Measurements from ENCODE around the gene CARS1.

The CARS1 gene

DNA sequence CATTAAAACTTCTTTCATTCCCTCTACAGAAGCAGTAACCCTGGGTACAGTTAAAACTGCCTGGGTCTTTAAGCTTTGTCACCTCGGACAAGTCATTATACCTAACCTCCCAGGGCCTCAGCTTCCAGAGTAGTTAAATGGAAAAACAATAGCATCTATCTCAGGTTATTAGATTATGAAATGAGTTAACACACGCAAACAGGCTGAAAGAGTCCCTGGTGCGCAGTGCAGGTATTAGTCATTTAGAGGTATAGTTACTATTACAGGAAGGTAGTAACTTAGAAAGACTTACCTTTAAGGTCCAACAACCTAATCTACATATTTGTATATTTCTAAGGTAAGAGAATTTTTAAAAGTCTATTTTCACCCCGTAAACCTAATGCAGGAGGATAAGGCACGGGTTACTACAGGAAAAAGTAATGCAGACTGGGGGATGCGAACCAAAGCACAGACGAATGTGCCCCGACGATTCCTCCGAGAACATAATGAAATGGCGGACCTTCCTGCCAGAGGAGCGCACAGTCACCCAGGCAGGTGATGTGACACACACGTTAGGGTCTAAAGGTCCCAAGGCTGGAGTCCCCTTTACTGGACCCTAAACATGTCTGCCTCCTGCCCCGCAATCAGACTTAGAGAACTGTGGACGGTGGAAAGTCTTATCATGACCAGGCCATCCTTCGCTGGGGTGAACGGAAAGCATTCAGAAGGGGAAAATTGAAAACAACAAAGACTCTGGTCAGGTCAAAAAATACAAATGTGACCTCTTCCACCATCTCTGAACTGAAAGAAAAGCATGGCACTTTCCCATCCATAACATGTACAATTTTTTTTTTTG is 66.4 kb downstream of the CARS1 start:
- DNase-seq, result no peak

DNA sequence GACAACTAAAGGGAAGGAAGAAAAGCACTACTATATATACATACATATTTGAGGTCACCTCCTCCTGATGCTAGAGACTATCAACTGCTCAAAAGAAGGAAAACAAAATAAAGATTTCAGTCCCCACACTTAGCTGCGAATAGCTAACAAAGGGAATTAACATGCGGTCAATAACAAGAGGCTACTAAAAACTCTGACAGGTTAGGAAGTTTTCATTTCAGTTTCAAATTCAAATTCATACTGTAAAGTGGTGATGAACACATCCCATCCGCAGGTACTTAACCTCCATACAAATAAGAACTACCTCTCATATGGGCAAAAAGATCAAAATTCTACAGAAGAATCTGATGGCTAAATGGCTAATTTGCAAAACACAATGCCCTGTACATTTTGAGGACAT is 67.7 kb downstream of the CARS1 start:
- no peak for DNase-seq

DNA sequence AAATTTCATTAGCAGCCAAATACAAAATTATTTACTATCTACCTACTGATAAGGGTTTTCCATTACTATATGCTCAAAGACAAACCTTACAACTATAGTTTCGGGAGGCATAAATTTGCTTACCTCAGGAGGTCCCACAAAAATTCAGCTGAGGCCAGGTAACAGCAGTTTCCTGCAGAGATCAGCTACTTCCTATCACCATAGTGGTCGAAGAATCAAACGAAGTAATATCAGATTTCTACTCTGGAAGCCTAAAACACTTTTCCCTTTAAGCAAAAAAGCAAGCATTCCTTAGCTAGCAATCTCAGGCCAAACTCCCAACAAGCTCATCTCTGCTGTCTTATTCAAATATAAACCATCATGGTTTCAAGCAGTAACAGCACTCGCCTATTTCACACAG is 68.2 kb downstream of the CARS1 start:
- DNase-seq, result no peak

DNA sequence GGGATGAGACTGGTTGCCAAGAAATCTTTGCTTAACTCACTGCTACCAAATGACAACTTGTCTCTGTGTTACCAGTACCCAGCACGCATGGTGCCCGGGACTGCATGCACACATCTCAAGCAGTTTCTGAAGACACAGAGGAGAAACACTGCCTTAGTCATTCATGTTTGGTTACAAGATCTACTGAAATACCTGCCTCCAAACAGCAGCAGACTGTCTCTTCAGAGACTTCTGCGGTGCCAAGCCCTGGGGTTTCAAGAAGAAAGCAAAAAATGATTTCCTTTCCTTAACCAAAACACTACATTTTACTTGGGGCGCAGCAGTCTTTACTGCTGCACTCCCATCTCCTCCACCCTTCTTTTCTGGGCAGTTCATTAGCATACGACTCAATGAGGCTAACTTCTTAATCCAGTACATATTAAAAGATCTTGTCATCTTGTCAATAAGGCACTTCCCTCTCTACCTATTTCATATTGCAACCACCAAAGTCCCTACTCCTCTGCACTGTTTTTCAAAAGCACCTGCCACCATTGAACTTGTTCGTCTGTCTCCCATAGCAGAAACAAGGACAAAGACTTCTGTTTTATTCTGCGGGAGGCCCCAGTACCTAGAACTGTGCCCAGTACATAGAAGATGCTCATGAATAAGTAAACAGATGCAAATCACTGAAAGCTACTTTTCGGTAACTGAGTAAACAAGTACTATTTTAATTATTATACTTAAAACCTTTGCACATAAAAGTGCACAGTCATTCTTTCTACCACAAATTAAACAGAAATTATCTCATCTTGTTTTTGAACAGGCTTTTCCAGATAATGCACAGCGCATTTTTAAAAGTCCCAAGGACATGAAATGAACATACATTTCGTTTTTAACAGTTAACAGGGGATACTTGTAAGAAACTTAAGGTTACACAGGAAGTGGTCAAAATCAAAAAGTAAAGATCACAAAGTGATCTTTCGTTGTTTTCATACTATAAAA is 69.1 kb downstream of the CARS1 start:
- DNase-seq, result no peak

DNA sequence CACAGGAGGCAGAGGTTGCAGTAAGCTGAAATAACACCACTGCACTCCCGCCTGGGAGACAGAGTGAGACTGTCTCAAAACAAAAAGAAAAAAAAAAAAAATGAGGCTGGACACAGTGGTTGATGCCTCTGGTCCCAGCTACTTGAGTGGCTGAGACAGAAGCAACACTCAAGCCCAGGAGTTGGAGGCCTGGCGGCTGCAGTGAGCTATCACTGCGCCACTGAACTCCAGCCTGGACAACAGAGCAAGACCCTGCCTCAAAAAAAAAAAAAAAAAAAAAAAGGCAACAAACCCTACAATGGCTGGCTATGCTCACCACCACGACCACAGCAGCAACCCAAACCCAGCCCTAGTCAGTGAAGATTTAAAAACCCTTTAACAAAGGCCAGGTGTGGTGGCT is 73.3 kb downstream of the CARS1 start:
- no peak for DNase-seq

DNA sequence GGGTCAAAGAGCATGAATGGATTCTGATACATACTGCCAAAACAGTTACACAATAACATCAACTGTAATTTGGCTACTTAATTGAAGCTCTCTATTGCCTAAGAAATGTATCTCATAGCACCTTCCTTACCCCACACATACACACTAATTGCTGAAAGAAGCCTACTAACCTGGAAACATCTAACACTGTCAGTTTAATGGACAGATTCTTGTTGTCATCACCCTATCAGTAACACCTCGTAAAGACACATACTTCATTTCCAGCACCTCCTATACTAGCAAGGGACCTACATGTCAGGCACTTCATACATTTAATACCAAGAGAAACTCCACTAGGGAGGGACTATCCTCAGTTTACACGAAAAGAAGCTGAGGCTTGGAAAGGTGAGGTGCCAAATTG is 75.0 kb downstream of the CARS1 start:
- DNase-seq, result no peak

DNA sequence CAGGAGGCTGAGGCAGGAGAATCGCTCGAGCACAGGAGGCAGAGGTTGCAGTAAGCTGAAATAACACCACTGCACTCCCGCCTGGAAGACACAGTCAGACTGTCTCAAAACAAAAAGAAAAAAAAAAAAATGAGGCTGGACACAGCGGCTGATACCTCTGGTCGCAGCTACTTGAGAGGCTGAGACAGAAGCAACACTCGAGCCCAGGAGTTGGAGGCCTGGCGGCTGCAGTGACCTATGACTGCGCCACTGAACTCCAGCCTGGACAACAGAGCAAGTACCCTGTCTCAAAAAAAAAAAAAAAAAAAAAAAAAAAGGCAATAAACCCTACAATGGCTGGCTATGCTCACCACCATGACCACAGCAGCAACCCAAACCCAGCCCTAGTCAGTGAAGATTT is 76.1 kb downstream of the CARS1 start:
- DNase-seq, result no peak

DNA sequence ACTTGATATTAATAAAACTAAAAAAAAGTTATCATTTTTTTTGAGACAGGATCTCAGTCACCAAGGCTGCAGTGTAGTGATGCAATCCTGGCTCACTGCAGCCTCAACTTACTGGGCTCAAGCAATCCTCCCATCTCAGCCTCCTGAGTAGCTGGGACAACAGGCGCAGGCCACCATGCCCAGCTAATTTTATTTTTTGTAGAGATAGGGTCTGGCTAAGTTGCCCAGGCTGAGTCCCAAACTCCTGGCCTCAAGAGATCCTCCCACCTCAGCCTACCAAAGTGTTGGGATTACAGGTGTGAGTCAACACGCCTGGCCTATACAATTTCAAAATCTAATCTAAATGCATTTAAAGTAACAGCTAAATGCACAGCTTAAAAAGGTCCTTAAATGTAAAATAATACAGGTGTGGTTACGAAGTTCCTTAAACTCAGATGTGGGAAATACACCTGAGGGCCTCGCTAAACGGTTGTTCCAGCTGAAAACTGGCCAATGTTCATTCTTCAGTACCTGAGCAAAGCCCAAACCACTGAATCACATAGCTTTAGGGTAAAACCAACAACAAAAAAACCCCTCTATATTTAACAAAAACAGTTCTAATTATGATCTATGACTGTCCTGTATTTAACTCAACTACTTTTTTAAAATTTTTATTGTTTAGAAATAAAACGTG is 76.9 kb downstream of the CARS1 start:
- no peak for DNase-seq

DNA sequence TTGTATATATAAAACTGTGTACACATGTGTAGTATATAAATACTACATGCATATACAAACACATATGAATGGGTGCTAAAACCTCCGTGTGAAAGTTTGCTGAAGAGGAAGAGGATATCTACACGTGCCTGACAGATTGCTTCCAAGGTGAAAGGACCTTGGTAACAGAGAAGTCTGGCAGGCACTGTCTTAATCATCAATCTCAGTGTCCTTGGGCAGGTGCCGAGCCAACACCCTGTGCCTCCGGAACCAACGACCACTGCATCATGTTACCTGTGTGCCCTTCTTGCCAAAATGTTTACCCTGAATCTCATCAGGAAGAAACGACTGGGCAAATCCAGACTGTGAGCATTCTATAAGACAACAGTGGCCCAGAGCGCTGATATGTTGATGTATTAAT is 80.1 kb downstream of the CARS1 start:
- no peak for DNase-seq

DNA sequence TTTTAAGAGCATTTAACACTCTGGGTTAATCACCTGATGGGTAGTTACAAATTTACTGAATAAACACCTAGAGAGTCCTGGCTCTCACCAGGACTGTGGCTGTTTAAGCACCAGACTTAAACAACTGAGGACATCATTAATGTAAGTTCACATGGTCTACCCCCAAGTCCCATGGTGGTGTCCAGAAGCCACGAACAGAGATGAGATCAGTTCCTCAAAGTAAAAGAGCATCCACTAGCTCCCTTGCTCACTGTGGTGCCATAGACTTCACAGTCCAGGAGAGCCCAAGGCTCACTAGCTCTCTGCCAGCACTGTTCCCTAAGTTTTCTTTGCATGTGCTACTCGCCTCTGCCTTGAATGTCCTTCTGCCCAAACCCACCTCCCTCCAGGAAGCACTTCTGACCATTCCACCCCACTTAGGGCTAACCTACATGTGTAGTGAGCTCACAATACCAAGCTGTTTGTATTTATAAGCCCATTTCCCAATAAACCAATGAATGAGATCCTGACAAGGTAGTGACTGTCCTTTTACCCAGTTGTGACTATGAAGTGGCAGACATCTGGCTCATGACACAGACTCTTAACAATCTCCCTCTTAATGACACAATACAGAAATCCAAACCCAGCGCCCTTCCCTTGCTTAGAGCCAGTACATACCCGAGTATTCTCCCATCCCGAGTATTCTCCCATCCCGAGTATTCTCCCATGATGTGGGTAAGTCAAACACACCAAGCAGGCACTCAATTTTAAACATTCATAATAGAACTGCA is 80.7 kb downstream of the CARS1 start:
- DNase-seq, result no peak

DNA sequence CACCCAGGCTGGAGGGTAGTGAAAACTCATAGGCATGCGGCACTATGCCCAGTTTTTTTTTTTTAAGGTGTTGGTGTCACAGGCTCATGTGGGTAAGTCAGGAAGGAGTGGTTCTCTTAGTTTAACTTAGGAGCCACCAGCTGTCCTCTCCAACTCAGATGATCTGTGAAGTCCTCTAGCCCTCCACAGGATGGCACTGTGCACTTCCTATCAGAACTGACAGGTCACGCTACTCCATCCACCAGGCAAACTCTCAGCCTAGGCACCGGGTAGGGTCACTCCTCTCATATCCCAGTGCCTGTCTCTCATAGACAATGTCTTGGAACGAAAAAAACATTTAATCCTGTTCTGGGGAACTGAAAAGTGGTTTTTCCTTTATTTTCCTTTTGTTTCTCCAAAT is 81.6 kb downstream of the CARS1 start:
- no peak for DNase-seq

DNA sequence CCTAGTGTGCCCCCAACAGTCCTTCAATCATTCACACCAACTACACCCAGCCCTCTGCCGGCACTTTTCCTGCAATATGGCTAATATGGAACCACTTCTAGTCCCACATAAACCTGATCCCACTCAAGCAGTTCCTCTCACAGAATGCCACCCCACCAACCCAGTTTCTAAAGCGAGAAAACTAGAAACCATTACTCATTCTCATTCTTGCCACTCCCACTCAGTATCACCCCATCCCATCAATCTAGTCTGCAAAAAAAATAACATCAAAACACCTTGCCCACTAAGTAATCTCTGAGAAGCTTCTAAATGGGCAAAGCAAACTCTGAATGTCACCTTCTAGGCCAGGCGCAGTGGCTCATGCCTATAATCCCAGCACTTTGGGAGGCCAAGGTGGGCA is 83.0 kb downstream of the CARS1 start:
- no peak for DNase-seq

DNA sequence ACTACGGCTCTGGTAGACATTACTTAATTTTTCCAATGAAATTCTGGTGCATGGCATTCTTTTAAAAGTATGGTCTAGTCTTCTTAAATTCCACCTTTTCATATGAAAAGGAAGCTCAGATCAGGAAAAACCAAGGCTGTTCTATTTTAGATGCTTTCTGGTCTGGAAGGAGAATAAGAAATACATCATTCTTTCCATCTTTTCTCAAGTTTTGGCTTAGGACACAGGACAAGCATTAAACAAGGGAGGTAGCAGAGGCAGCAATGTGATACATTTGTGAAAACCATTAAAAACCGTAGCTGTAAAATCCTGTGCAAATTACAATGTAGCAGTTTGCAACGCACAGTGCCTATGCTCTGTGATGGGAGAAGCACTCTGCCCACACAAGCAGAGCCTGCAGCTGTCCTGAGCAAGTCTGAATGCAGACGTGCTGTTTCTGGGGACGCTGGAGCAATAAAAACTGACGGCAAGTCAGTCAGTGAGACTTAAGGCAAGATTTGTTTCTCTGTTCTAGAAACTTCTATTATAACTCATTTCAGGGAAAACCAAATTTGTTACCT is 88.8 kb downstream of the CARS1 start:
- DNase-seq, result no peak

DNA sequence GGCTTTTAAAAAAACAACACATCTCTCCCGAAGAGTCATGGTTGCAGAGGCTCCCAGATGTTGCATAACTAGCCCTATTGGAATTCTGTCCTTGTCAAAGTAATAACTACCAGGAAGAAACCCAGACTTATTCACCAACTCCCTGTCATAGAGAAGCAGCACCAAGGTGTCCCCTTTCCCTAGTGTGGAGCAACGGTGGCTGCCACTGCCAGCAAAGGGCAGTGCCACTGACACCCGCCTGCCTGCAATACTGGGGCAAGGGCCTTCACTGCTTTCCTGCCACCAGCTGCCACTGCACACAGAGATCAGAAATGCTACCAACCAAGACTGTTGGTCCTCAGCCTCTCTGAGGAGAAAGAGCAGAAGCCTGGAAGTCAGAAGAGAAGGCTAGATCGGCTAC is 92.4 kb downstream of the CARS1 start:
- no peak for DNase-seq

DNA sequence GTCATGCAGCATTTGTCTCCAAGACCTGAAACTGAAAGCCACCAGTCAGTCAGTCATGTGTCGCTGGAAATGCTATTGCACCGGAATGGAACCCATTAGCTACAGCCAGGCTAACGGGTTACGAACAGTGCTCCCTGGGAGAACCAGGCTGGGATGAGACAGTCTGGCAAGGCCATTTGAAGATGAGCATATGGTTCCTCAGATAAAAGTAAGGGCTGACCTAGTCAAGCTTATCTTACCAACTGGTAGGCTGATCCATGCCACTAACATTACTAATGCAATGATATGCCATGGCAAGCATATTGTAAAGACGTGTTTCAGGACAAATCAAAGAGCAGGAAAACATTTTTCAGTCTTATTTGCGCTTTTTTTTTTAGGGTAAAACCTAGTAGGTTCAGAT is 93.5 kb downstream of the CARS1 start:
- no peak for DNase-seq

DNA sequence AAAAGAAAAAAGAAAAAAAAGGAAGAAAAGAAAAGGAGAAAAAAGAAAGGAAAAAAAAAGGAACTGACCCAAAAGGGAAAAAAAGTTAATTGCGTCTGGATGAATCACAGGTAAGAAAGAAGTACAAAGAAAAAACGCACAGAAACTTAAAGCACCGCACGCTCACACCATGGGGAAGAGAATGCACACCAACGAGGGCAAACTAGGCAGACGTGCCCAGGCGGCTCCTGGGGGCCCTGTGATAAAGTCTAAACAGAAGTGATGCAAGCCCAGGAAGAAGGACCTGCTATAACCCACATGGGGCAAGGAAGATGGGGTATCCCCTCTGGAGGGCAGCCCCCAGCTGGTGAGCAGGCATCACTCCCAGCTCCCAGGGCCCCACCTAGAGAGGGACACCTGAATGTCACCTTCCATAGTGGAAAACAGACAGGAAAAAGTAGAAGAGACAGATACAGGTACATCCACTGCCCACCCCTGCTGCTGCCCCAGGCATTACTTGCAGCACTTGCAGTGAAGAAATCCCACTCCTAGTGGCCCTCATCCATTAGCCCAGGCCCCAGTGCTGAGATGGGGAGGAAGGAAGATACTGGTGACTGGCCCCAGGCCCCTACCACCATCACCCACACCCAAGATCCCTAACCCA is 94.0 kb downstream of the CARS1 start:
- DNase-seq, result no peak

DNA sequence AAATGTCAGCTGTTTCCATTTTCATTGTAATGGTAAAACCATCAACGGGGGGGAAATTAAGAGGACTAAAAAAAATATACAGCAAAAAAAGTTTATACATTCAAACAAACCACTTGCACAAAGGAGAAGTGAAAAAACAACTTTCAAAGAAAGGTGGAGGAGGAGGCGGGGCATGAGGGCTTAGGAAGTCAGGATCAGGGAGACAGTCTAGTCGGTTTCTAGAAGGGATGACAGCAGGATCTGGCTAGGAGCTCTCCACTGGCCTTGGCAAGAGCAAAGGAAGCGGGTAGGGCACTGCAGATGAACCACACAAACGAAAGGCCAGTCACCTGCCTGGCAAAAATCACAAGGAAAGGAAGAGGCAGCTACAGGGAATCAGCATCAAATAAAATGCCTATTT is 96.1 kb downstream of the CARS1 start:
- DNase-seq, result no peak

DNA sequence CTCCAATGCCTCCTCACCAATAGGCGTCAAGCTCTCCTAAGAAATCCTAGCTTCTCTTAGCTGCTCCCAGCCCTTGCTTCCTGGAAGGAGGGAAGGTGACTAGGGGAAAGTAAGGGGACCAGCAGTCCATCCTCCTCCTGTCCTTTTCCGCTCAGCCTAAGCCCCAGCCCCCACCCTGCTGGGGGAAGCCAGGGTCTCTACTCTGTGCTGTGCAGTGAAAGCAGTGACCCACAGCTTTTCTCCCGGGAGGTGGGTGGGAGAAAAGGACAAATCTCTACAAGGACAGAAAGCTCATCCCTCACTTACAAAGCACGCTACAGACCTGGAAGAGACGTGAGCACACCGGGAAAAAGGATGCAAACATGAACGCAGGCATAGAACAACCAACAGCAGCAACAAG is 97.1 kb downstream of the CARS1 start:
- no peak for DNase-seq

DNA sequence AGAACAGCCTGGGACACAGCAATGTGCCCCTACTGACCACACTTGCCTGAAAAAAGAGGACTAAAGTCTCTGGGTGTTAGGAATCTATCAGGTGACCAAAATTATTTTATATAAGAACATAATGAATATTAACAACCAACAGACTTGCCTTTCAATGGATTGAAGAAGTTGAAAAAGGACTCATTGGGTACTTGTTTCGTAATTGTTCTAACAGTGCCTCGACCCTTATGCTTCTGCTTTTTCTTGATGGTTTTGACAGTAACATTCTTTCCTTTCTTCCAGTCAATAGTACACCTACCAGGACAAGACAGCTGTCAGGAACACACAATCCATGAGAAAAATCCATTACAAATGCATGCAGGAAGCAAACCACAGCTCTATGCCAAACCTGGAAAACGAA is 99.0 kb downstream of the CARS1 start:
- DNase-seq, result no peak

DNA sequence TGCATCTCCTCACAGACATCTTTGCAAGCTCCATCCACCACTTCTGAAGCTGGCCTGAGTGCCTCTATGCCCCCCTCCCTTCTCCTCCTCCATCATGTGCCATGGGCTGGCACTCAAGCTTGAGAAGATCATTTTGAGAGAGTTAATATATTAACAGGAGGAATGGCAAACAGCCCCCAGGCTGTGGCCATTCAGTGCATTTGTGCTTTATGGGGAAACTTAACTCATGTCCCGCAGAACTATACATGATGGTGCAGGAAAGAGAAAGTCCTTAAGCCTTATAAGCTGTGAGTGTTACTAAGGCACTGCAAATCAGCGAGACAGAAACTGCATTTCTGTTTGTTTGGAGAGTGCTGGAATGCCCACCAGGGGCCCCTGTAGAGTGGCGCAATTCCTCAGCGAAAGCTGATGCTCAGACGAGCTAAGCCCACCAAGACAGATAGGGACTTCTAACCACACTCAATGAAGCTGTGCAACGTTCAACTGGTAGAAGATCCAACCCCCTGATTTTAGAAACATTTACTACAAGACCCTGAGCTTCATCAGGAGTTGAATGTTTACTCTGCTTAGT is 101.2 kb downstream of the CARS1 start:
- DNase-seq, result no peak

DNA sequence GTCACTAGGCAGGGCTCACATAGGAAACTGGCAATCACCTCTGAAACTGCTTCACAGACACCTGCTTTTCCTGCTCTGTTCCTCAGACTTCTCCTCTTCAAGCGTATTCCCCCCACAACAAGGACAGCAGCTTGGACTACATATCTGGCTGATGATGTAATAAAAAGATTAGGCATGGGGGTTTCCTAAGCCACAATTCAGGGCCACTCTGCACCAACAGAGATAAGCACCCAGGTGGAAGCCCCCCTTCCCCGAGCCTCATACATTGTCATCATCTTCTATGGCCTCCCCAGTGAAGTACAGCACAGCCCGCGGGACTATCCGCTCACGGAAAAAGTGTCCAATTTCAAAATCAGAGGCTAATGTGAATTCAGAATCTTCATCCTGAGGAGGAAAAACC is 103.0 kb downstream of the CARS1 start:
- DNase-seq, result no peak

DNA sequence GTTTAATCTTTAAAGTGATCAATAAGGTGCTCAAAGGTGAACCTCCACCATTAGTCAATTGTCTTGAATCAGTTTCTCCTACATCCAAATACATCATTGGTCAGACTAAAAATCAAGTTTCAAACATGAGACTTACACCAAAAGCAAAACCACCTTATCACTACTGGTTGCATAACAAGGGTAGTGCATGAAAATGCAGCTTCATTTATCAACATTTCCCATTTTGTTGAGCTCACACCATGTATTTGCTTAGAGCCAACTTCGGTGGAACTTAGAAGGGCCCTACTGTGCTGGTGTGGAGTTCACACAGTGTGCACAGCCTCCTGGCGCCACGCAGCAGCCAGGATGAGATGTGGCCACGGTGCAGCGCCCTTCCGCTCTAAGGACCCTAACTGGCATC is 104.9 kb downstream of the CARS1 start:
- DNase-seq, result no peak

Measured in NCI-H187 (cell line).